NCI-H446 treated with DMSO at 0.1 percent for 48 hours (cell line): Measurements from ENCODE around the gene DSC1.
"Not testable (repeated sequence)": the region's sequence is repeated elsewhere in the genome, so short reads cannot be mapped to it uniquely, and the experiment has no call there.

Source experiments
- DNase-seq: peaks from one replicate; lab custom pipeline; 2025; lab: John Stamatoyannopoulos, UW

The DSC1 gene

GRCh38 chr18:31176531-31176930, 13.9 kb upstream of the DSC1 start:
- no peak for DNase-seq

- DNase-seq, result no peak
Observed at GRCh38 chr18:31171144-31171839, 8.6 kb upstream of the DSC1 start.

GRCh38 chr18:31170335-31170734, 7.7 kb upstream of the DSC1 start:
- no peak for DNase-seq

GRCh38 chr18:31162419-31162793, 250 bp downstream of the DSC1 start:
- DNase-seq, result no peak

GRCh38 chr18:31161757-31162418, 768 bp downstream of the DSC1 start:
- no peak for DNase-seq

GRCh38 chr18:31156821-31157763, 5.6 kb downstream of the DSC1 start:
- no peak for DNase-seq

- no peak for DNase-seq
Observed at GRCh38 chr18:31155498-31155897, 7.2 kb downstream of the DSC1 start.

- no peak for DNase-seq
Observed at GRCh38 chr18:31154181-31154580, 8.5 kb downstream of the DSC1 start.

GRCh38 chr18:31149351-31149750, 13.3 kb downstream of the DSC1 start:
- DNase-seq, result no peak

GRCh38 chr18:31148600-31148999, 14.1 kb downstream of the DSC1 start:
- DNase-seq, result no peak

GRCh38 chr18:31146809-31147208, 15.8 kb downstream of the DSC1 start:
- no peak for DNase-seq

- no peak for DNase-seq
Observed at GRCh38 chr18:31143025-31143424, 19.6 kb downstream of the DSC1 start.

GRCh38 chr18:31138709-31139108, 23.9 kb downstream of the DSC1 start:
- DNase-seq, result no peak

GRCh38 chr18:31134988-31135529, 27.6 kb downstream of the DSC1 start:
- DNase-seq, result no peak

- DNase-seq, result no peak
Observed at GRCh38 chr18:31129398-31130115, 33.1 kb downstream of the DSC1 start.

GRCh38 chr18:31125878-31126277, 36.8 kb downstream of the DSC1 start:
- DNase-seq, result no peak

- not testable (repeated sequence) for DNase-seq
Observed at GRCh38 chr18:31123125-31123524, 39.5 kb downstream of the DSC1 start.

- no peak for DNase-seq
Observed at GRCh38 chr18:31120594-31120993, 42.1 kb downstream of the DSC1 start.

GRCh38 chr18:31116853-31117595, 45.6 kb downstream of the DSC1 start:
- DNase-seq, result no peak

GRCh38 chr18:31112804-31113203, 49.9 kb downstream of the DSC1 start:
- DNase-seq, result no peak

- DNase-seq, result no peak
Observed at GRCh38 chr18:31105733-31106132, 56.9 kb downstream of the DSC1 start.
